Omental fat pad (tissue), 4 donors: Measurements from ENCODE around the gene COL4A2. TPM values are rescaled to one million over a fixed set of nuclear protein-coding genes. Genes with fewer than 3 reads are reported as not detected.
A peak's percentile ranks its signal among the peaks of the same experiment; 100 is the strongest.

Experiments
- ATAC-seq: fragments of 150-250 bp; one replicate; pipeline ENCODE4 v1.9.1; 2016; ENCODE audit warnings: mild to moderate bottlenecking, moderate library complexity; ENCODE audit not compliant: low FRiP score
- DNase-seq: peaks from one replicate; pipeline ENCODE4 v3.0.0-alpha.2; 2019; ENCODE audit warnings: low spot score
- CTCF ChIP-seq, 3 donors: fragments of 450-650 bp; IDR thresholded peaks; one replicate each; pipeline ENCODE4 v1.5.1; 2016 to 2017; ENCODE audit warnings: antibody characterized with exemption in 3 of 3, mild to moderate bottlenecking in 3 of 3, moderate library complexity in 2 of 3
- total RNA-seq, 4 donors: library from RNA; depleted of rRNA; stranded (reverse); fragments of >200 nt; gene quantifications; one replicate each; pipeline ENCODE4 v1.1.0, GENCODE V29; 2016

Gene COL4A2
- total RNA-seq, 4 donors from 2014 or later = 380 to 788 (median 684) TPM

GRCh38 chr13:110290153-110290552, 16.9 kb upstream of the COL4A2 start:
- TF ChIP-seq CTCF (IDR thresholded peaks at IDR 0.05) = no peak
- no peak for DNase-seq
- ATAC-seq = no peak

GRCh38 chr13:110290826-110291225, 16.3 kb upstream of the COL4A2 start:
- TF ChIP-seq CTCF (IDR thresholded peaks at IDR 0.05) = no peak
- ATAC-seq (no peak), DNase-seq (no peak)

- ATAC-seq (no peak), DNase-seq (no peak)
- TF ChIP-seq CTCF (IDR thresholded peaks at IDR 0.05) = no peak
These were observed 15.8 kb upstream of the COL4A2 start for GRCh38 chr13:110291286-110291685.

GRCh38 chr13:110293037-110293436, 14.0 kb upstream of the COL4A2 start:
- DNase-seq (no peak), ATAC-seq (no peak)
- no peak for TF ChIP-seq CTCF (IDR thresholded peaks at IDR 0.05)

- no peak for ATAC-seq
- TF ChIP-seq CTCF (IDR thresholded peaks at IDR 0.05) = no peak
- DNase-seq = no peak
These were observed 13.4 kb upstream of the COL4A2 start for GRCh38 chr13:110293649-110294048.

GRCh38 chr13:110294146-110294545, 12.9 kb upstream of the COL4A2 start:
- DNase-seq = no peak
- ATAC-seq = peak; percentile 75
- TF ChIP-seq CTCF (IDR thresholded peaks at IDR 0.05) = no peak

- ATAC-seq = no peak
- TF ChIP-seq CTCF (IDR thresholded peaks at IDR 0.05) = no peak
These were observed 12.5 kb upstream of the COL4A2 start for GRCh38 chr13:110294622-110295021.

More at GRCh38 chr13:110294622-110295021, 12.5 kb upstream of the COL4A2 start:
- no peak for DNase-seq
